ENCODE measurements around the gene PIH1D1.
"Not testable (repeated sequence)": the region's sequence is repeated elsewhere in the genome, so short reads cannot be mapped to it uniquely, and the experiment has no call there.

Gene PIH1D1

DNA sequence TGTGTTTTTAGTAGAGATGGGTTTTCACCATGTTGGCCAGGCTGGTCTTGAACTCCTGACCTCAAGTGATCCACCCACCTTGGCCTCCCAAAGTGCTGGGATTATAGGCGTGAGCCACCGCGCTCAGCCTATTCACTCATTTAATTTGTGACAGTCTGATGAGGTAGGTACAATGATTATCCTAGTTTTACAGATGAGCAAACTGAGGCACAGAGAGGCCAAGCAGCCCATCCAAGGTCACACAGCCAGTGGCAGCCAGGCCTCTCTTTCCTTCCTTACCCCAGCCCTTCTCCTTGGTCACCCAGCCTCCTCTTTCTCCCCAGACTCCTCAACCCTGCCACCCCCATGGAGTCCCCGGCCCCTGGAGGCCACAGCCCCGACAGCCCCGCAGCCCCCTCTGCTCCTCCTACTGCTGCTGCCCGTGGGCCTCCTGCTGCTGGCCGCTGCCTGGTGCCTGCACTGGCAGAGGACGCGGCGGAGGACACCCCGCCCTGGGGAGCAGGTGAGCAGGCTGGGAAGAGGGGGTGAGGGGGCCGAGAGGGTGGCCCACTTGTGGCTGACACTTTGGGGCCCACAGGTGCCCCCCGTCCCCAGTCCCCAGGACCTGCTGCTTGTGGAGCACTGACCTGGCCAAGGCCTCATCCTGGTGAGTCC, 28.5 kb upstream of the PIH1D1 start:
- DNase-seq: no peak

DNA sequence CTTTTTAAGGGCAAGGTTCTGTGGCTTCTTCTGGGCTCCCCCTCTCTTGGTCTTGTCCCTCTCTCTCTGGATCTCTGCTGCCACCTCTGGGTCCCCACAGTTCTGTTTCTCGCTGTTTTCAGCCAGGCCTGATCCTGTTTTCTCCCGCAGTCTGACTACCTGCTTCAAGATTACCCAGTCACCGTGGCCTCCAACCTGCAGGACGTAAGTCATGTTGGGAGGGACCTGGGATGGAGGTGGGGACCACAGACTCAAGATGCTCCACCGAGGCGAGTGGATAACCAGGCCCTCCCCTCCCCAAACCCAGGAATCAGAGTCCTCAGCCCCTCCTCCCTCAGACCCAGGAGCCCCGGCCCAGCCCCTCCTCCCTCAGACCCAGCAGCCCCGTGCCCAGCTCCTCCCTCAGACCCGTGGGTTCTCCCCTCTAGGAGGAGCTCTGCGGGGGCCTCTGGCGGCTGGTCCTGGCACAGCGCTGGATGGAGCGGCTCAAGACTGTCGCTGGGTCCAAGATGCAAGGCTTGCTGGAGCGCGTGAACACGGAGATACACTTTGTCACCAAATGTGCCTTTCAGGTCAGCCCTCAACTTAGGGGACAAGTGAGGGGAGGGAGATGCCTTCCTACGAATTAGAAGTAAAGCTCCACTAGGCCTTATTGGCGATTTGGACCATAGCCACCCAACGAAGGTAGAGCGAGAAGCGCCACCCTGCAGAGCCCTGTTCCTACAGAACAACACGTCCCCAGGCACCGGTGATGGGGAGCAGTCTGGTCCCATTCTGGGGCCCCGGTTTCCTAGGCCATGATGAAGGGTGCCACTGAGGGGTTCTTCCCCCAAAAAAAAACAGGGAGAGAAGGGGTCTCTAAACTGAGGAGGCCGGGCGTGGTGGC, 24.6 kb upstream of the PIH1D1 start:
- no peak for DNase-seq

DNA sequence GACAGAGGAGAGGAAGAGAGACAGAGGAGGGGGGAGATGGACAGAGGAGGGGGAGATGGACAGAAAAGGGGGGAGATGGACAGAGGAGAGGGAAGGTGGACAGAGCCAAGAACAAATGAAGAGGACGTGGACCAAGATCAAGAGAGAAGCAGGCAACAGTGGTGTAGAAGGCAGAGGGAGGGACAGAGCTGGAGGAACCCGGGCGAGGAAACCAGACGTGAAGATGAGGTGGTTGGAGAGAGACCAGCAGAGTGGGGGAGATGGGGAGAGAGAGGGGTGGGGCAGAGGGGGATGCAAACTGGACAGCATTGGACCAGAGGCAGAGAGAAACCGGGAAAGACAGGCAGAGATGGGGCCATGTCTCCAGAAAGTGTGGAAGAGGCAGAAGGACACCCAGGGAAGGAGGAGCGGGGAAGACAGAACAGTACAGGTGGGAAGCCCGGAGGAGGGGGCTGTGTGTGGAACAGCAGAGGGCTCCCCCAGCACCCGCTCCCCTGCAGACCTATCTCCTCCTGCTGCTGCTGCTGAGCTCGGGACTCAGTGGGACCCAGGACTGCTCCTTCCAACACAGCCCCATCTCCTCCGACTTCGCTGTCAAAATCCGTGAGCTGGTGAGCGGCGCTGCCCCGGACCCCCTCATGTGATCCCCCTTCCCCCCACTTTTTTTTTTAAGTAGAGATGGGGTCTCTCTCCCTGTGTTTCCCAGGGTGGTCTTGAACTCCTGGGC, 23.7 kb upstream of the PIH1D1 start:
- DNase-seq: no peak

DNA sequence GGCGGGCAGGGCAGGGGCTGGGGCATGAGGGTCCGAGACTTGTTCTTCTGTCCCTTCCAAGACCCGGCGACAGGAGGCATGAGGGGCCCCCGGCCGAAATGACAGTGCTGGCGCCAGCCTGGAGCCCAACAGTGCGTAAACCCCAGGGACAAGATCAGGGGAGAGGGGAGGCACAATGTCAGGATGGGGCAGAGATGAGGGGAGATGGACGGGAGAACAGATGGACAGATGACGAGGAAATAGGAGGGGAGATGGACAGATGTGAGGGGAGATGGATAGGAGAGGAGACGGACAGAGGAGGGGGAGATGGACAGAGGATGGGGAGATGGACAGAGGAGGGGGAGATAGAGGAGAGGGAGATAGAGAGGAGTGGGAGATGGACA, 22.9 kb upstream of the PIH1D1 start:
- no peak for DNase-seq

DNA sequence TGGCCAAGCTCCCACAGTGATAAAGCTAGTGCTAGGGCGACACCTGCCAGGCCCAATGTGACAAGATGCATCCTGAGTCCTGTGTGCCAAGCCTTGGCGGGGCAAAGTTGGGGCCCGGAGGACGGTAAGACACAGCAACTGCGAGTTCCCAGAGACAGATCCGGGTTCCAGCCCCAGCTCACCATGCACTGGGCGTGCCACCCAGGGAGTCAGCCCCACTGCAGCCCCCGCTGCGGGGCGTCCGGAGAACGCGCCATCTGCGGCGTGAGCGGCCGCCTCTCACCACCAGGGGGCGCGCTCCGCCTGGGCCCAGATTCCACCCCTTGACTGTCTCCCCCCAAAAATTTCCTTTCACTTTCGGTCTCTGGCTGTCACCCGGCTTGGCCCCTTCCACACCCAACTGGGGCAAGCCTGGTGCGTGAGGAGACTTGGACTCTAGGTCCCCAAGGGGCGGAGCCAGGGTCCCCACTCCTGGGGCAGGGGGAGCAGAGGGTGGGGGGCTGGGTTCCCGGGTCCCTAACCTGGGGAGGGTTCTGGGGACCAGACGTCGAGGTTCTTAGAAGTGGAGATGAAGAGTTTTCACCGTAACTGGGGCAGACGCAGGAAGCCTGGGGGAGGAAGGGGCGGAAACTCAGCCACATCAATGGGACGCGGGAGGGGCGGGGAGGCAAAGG, 22.4 kb upstream of the PIH1D1 start, which contains the start of gene FLT3LG:
FLT3LG (plus strand) TSS at position 348 of the 674 bp plus-strand sequence. CDS start 425 bp downstream, outside the sequence.
- no peak for DNase-seq

DNA sequence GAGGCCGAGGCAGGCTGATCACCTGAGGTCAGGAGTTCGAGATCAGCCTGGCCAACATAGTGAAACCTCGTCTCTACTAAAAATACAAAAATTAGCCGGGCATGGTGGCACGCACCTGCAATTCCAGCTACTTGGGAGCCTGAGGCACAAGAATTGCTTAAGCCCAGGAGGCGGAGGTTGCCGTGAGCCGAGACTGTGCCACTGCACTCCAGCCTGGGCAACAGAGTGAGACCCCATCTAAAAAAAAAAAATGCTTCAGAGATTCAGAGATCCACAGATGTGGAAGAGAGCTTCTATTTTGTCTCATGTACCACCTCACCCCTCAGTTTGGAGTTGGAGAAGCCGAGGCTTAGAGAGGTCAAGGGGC, 21.9 kb upstream of the PIH1D1 start:
- DNase-seq: not testable (repeated sequence)

DNA sequence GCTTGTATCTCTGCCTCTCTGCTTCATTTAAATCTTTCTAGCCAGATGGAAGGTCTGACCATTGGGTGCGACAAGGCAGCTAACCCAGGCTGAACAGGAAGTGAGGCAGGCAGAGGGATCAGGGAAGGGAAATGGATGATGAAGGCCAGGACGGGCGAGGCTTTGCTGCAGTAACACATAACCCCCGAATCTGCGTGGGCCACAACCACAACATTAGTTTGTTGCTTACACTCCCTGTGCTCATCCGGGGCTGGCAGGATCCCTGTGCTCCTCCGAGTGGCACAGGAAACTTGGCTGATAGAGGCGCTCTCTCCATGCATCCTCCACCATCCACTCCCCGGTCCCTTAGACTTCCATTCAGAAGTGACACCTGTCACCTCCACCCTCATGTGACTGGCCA, 21.3 kb upstream of the PIH1D1 start:
- DNase-seq: no peak

DNA sequence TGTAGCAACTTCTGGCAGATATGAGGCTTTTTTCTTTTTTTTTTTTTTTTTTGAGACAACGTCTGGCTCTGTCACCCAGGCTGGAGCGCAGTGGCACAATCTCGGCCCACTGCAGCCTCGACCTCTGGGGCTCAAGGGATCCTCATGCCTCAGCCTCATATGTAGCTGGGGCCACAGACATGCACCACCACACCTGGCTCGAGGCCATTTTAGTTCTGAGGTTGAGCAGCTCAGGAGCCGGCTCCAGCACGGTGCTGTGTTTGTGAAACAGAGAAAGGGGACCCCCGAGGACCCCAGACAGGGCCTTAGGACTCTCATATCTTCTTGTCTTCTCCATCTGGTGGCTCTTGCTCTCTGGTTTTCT, 19.0 kb upstream of the PIH1D1 start:
- no peak for DNase-seq

DNA sequence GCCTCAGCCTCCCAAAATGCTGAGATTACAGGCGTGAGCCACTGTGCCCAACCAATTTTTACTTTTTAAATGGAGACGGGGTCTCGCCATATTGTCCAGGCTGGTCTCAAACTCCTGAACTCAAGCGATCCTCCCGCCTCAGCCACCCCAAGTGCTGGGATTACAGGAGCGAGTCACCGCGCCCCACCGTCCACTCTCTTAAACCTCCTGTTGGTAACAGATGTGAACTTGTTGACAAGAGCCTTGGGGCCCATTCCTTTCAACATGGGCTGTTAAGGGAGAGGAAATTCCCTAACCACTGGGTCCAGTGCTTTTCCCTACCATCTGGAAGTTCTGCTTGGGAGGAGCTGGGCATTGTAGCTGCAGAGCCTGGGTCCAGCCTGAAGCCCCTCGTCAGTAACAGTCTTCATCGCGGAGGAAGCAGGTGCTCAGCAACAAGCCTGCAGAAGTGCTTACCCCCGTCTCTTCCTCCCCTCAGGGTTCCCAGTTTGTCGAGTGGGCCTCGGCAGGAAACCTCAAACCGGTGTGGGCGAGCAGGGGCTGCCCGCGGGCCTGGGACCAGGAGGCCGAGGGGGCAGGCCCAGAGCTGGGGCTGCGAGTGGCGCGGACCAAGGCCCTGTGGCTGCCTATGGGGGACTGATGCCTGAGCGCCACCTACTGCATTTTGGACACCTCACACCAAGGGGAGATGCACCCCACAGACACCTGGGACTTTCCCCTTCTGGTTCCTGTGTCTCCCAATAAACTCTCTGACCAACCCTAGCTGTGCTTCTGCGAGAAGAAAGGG, 18.4 kb upstream of the PIH1D1 start:
- DNase-seq: no peak

DNA sequence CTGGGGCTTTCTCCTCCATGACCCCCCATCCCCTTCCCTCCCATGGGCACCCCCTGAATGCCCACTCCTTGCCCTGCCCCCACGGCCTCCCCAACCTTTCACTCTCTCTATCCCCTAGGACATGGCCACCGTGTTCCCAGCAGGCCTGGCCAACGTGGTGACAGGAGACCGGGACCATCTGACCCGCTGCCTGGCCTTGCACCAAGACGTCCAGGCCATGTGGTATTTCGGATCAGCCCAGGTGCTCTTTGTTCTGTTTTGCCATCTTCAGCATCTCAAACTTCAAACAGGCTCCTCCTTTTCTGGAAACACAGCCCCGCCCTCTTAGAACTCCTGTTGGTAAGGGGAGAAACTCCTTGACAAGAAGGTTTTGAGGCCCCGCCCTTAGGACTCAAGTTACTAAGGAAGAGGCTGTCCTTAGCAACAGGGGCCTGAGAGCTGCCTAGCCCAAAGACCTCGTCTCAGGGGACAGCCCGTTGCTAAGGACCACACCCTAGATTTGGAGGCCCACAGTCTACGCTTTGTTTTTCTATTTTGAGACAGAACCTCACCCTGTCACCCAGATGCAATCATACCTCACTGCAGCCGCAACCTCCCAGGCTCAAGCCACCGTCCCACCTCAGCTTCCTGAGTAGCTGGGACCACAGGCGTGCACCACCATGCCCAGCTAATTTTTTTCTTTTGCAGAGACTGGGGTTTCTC, 17.3 kb upstream of the PIH1D1 start:
- no peak for DNase-seq

DNA sequence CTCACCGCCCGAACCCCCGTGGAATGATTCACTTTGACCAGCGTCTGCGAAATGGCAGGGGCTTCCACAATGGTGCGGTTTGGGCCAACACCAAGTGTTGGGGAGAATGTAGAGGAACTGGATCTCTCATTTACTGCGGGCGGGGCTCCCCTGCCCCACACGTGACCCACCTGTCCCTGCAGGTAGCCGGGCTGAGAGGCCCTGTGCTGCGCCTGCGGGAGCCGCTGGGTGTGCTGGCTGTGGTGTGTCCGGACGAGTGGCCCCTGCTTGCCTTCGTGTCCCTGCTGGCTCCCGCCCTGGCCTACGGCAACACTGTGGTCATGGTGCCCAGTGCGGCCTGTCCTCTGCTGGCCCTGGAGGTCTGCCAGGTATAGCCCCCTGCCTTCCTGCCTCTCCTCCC, 16.6 kb upstream of the PIH1D1 start:
- DNase-seq: no peak

DNA sequence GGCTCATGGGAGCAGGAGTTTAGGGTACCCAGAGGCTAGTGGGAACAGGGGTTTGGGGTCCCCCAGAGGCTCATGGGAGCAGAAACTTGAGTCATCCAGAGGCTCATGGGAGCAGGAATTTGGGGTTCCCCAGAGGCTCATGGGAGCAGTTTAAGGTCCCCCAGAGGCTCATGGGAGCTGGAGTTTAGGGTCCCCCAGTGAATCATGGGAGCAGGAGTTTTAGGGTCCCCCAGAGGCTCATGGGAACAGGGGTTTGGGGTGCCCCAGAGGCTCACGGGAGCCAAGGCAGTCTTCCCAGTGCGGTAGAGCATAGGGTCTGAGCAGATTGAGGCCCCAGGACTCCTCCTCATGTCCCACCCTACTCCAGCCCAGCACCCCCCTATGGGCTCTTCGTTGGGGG, 13.8 kb upstream of the PIH1D1 start:
- DNase-seq: no peak

DNA sequence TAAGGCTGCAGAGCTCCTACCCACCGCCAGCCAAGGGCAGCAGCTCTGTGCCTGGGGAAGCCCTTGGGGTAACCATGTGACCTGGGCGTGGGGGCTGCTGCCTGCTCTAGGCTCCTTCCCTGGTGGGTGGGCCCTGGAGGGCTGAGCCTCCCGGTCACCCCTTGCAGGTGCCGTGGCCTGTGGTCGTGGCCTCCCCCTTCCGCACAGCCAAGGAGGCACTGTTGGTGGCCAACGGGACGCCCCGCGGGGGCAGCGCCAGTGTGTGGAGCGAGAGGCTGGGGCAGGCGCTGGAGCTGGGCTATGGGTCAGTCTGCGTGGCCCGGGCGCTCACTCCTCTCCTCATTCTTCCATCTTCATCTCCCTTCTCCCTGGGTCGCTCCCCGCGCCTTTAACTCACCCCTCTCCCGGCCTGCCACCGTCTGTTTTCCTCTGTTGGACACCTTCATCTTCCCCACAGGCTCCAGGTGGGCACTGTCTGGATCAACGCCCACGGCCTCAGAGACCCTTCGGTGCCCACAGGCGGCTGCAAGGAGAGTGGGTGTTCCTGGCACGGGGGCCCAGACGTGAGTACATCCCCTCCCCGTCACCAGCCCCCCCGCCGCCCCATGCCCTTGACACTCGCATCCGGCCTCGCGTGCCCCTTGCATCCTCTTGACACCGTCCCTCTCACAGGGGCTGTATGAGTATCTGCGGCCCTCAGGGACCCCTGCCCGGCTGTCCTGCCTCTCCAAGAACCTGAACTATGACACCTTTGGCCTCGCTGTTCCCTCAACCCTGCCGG, 12.5 kb upstream of the PIH1D1 start:
- no peak for DNase-seq

DNA sequence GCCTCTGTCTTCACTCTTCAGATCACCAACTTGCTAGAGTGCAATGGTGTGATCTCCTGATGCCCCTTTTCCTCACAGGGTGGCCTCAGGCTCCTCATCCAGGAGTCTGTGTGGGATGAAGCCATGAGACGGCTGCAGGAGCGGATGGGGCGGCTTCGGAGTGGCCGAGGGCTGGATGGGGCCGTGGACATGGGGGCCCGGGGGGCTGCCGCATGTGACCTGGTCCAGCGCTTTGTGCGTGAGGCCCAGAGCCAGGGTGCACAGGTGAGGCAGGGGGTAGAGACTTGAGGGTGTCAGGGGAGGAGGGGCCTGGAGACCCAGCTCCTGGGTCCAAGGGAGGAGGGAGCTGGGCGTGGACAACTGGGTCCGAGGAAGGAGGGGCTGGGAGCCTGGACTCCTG, 10.9 kb upstream of the PIH1D1 start:
- DNase-seq: no peak

DNA sequence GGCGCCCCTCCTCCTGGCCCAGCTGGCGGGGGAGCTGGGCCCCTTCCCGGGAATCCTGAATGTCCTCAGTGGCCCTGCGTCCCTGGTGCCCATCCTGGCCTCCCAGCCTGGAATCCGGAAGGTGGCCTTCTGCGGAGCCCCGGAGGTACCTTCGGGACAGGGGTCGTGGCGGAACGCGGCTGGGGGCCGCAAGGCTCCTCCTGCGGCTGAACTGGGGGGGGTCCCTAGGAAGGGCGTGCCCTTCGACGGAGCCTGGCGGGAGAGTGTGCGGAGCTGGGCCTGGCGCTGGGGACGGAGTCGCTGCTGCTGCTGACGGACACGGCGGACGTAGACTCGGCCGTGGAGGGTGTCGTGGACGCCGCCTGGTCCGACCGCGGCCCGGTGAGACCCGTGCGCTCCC, 10.0 kb upstream of the PIH1D1 start:
- DNase-seq: no peak

DNA sequence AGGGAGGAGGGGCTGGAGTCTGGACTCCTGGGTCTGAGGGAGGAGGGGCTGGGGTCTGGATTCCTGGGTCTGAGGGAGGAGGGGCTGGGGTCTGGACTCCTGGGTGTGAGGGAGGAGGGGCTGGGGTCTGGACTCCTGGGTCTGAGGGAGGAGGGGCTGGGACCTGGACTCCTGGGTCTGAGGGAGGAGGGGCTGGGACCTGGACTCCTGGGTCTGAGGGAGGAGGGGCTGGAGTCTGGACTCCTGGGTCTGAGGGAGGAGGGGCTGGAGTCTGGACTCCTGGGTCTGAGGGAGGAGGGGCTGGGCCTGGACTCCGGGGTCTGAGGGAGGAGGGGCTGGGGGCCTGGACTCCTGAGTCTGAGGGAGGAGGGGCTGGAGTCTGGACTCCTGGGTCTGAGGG, 9.5 kb upstream of the PIH1D1 start:
- DNase-seq: not testable (repeated sequence)

DNA sequence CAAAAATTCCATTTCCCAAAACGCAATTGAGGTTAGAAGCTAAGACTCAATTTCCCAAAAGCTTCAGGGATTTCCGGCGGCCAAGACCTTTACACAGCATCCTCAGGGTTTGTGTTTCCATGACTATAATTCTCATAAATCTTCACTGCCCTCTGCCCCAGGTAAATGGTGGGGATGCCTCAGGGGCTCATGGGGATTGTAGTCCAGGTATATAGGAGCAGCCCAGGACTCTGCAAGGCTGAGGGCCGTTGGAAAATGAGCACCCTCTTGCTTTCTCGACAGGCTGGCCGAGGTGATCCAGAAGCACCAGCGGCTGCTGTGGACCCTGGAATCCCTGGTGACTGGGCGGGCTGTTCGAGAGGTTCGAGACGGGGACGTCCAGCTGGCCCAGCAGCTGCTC, 7.8 kb upstream of the PIH1D1 start:
- no peak for DNase-seq

DNA sequence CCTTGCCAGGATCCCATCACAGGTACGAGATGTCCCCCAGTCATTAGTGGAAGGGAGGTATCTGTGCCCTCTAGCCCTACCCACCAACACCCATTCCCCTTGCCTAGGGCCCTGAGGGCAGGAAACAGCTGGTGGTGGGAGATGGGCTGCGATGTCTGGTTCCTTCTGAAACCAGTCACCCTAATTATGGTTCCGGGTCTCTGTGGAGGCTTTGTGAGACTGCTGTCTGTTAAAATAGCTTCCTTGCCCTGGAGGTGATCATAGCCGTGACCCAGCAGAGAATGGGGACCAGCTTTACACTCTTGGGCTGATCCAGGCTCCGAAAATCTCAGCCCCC, 6.9 kb upstream of the PIH1D1 start:
- DNase-seq: no peak

DNA sequence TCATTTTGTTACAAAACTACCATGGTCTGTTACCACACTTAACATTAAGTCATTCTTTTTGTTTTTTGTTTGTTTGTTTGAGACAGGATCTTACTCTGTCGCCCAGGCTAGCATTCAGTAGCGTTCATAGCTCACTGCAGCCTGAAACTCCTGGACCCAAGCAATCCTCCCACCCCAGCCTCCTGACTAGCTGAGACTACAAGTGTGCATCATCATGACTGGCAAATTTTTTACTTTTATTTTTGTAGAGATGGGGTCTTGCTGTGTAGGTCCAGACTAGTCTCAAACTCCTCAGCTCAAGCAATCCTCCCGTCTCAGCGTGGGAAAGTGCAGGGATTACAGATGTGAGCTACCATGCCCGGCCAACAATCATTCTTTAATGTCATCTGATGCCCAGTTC, 4.7 kb upstream of the PIH1D1 start:
- no peak for DNase-seq

DNA sequence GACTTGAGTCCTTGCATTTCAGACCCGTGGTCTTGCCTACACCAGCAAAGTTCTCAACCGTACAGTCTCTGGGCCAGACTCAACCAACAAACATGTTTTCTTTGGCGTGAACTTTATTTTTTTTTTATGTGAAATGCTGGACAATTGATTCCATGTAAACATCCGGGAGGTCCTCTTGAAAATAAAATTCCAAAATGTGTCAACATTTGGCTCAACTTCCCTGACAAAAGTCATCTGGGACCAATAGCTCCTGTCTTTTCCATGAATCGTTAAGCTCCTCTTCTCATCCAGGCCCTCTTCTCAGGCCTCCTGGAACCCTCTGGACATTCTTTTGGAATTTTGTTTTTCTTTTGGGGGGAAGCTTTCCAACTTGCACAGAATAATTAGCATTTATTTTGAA, 4.2 kb upstream of the PIH1D1 start:
- DNase-seq: no peak

DNA sequence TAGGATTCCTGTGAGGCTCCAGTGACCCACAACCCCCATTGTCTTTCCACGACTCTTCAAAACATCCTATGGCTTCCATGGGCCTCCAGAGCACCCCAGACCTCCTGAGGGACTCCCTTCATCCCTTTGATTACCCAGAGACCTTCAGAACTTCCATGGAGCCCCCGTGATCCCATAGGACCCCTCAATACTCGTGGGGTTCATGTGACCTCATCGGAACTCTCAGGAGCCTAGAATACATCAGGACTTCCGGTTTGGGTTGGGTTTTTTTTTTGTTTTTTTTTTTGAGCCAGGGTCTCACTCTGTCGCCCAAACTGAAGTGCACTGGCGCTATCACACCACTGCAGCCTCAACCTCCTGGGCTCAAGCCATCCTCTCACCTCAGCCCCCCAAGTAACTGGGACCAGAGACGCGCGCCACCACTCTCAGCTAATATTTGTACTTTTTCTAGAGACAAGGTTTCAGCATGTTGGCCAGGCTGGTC, 2.2 kb upstream of the PIH1D1 start:
- no peak for DNase-seq
